Activated CD8-positive, alpha-beta T cell treated with anti-CD3 and anti-CD28 coated beads for 36 hours (primary cell): Measurements from ENCODE around the gene APOA1. TPM values are rescaled to one million over a fixed set of nuclear protein-coding genes. Genes with fewer than 3 reads are reported as not detected.

Source experiments
- ATAC-seq: fragments of 200-7000 bp; cut with Tn5 transposase; one replicate; pipeline ENCODE4 v1.10.0; 2021; ENCODE audit warnings: mild to moderate bottlenecking, moderate library complexity
- CTCF ChIA-PET: fragments of 350-600 bp; sonication (Branson Sonifier 250); formaldehyde crosslinking; loops from one replicate; lab custom pipeline; 2021; ENCODE audit warnings: antibody characterized with exemption; lab: Charles Lee
- POLR2A ChIA-PET: fragments of 350-600 bp; sonication (Branson Sonifier 250); formaldehyde crosslinking; loops from one replicate; lab custom pipeline; 2021; ENCODE audit warnings: antibody characterized with exemption; lab: Charles Lee
- DNase-seq: peaks from one replicate; pipeline ENCODE4 v3.0.0-alpha.2; 2020
- H3K27ac Mint-ChIP-seq: one replicate; pipeline ENCODE4 v1.8.0; 2021; ENCODE audit warnings: mild to moderate bottlenecking, mixed read lengths
- H3K27me3 Mint-ChIP-seq: one replicate; pipeline ENCODE4 v1.8.0; 2021; ENCODE audit warnings: mixed read lengths
- H3K36me3 Mint-ChIP-seq: one replicate; pipeline ENCODE4 v1.8.0; 2021; ENCODE audit warnings: low read depth, mixed read lengths
- H3K4me1 Mint-ChIP-seq: one replicate; pipeline ENCODE4 v1.8.0; 2021; ENCODE audit warnings: low read depth, mixed read lengths
- H3K4me3 Mint-ChIP-seq: one replicate; pipeline ENCODE4 v1.8.0; 2021; ENCODE audit warnings: mild to moderate bottlenecking, moderate library complexity, mixed read lengths
- H3K9me3 Mint-ChIP-seq: one replicate; pipeline ENCODE4 v1.8.0; 2021; ENCODE audit warnings: mixed read lengths
- CTCF ChIP-seq: fragments of 200-600 bp; IDR thresholded peaks from one replicate; pipeline ENCODE4 v1.8.0; 2022; ENCODE audit warnings: antibody characterized with exemption, mild to moderate bottlenecking
- intact Hi-C: fragments of 100-400 bp; cut with micrococcal nuclease; formaldehyde crosslinking; loops from one replicate; pipeline ENCODE4 v1.10.0; 2022
- total RNA-seq, 2 experiments: library from RNA; stranded (reverse); gene quantifications; one replicate each; pipeline ENCODE4 v1.2.3, GENCODE V29; 2021

Gene APOA1
- total RNA-seq, 2 experiments from 2014 or later = not detected

DNA sequence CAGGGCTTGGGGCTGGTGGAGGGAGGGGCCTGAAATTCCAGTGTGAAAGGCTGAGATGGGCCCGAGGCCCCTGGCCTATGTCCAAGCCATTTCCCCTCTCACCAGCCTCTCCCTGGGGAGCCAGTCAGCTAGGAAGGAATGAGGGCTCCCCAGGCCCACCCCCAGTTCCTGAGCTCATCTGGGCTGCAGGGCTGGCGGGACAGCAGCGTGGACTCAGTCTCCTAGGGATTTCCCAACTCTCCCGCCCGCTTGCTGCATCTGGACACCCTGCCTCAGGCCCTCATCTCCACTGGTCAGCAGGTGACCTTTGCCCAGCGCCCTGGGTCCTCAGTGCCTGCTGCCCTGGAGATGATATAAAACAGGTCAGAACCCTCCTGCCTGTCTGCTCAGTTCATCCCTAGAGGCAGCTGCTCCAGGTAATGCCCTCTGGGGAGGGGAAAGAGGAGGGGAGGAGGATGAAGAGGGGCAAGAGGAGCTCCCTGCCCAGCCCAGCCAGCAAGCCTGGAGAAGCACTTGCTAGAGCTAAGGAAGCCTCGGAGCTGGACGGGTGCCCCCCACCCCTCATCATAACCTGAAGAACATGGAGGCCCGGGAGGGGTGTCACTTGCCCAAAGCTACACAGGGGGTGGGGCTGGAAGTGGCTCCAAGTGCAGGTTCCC lies 7.8 kb downstream of the APOA1 start, which contains the start of gene APOC3:
TSS of gene APOC3 (plus strand) at position 383 of the 659 bp plus-strand sequence. CDS start 676 bp downstream, outside the sequence.
- no peak for ATAC-seq
- POLR2A ChIA-PET = no interaction called here
- no peaks in the 10 kb centered on the region for H3K9me3 Mint-ChIP-seq
- TF ChIP-seq CTCF = no peak
- no peaks in the 10 kb centered on the region for H3K27me3 Mint-ChIP-seq
- H3K4me1 Mint-ChIP-seq = no peaks in the 10 kb centered on the region
- no peak within 1 kb of the TSS for H3K4me3 Mint-ChIP-seq
- H3K36me3 Mint-ChIP-seq = no peaks in the 10 kb centered on the region
- H3K27ac Mint-ChIP-seq = no peak within 1 kb of the TSS
- intact Hi-C loops = no loop called here
- CTCF ChIA-PET = no interaction called here
- DNase-seq = no peak

GRCh38 chr11:116828632-116829524 lies 8.5 kb downstream of the APOA1 start:
- no peak for TF ChIP-seq CTCF
- ATAC-seq (no peak), DNase-seq (no peak)
- CTCF ChIA-PET = no interaction called here
- no peak overlapping the region for H3K4me3 Mint-ChIP-seq
- H3K27ac Mint-ChIP-seq = no peak overlapping the region
- no peaks in the 10 kb centered on the region for H3K27me3 Mint-ChIP-seq
- POLR2A ChIA-PET = no interaction called here
- no peaks in the 10 kb centered on the region for H3K4me1 Mint-ChIP-seq
- intact Hi-C loops = no loop called here
- H3K36me3 Mint-ChIP-seq = no peaks in the 10 kb centered on the region
- no peaks in the 10 kb centered on the region for H3K9me3 Mint-ChIP-seq

DNA sequence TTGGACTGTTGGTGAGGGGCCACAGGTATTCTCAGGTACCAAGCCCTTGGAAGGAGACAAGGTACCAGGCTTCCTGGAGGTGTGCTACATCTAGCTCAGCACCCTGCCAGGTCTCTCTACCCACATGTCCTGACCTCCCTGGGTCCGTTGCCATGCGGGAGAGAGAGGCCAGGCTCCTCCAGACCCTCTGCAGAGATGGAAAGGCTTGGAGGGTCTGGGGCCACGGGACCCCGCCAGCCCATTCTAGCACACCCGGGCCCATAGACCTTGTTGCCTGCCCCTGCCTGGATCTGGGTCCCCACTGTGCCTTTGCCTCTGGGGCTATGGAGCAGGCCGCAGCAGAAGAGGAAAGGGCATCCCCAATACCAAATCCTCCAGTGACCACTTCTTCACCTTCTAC lies 10.0 kb downstream of the APOA1 start:
- ATAC-seq (no peak), DNase-seq (no peak)
- CTCF ChIA-PET = interaction anchor here (1.0 to 1.2 kb wide), 2 partner anchors 8 to 95 kb away, joined by 3 to 4 read pairs; no protein-coding TSS in a partner anchor
- no peak overlapping the region for H3K4me3 Mint-ChIP-seq
- H3K4me1 Mint-ChIP-seq = no peaks in the 10 kb centered on the region
- H3K9me3 Mint-ChIP-seq = no peaks in the 10 kb centered on the region
- no peaks in the 10 kb centered on the region for H3K36me3 Mint-ChIP-seq
- POLR2A ChIA-PET = no interaction called here
- intact Hi-C loops = no loop called here
- no peak for TF ChIP-seq CTCF
- no peaks in the 10 kb centered on the region for H3K27me3 Mint-ChIP-seq
- no peak overlapping the region for H3K27ac Mint-ChIP-seq

DNA sequence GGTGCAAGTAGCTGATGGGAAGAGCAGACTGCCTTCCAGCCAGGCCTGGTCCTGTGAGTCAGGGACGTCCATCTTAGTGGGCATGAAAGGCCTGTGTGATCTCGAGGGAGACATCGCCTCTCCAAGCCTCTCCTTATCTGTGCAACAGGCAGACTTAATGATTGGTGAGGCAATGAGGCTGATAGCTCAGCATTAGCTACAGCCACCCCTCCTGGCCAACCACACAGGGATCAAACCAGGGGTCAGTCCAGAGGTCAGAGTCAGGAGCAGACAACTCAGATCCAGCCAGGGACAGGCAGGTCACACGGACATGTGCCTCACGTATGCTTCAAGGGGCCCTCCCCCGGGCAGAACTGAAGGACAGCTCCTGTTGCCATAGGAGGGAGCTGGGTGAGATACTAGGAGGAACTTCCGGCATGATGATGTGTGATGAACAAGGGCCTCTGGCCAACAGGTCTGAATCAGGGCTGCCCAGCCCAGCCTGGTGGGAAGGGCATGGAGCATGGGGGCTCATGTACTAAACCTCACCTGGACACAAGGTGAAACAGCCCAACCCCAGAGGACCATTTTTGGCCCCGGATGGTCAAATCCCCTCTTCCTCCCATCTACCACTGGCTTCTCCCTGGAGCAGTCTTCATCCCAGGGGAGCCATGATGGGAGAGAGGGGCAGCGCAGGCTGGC lies 10.5 kb downstream of the APOA1 start:
- Mint-ChIP-seq H3K27ac (no peak overlapping the region), H3K9me3 (no peaks in the 10 kb centered on the region), H3K27me3 (no peaks in the 10 kb centered on the region), H3K4me3 (no peak overlapping the region), H3K36me3 (no peaks in the 10 kb centered on the region), H3K4me1 (no peaks in the 10 kb centered on the region)
- ATAC-seq = no peak
- intact Hi-C loops = no loop called here
- TF ChIP-seq CTCF = no peak
- no peak for DNase-seq
- CTCF ChIA-PET = interaction anchor here (1.0 to 1.2 kb wide), 2 partner anchors 9 to 94 kb away, joined by 3 to 4 read pairs; no protein-coding TSS in a partner anchor
- POLR2A ChIA-PET = no interaction called here
